Aorta (tissue), 5 donors: ENCODE results near the gene ALK. TPM values are rescaled to one million over a fixed set of nuclear protein-coding genes. Genes with fewer than 3 reads are reported as not detected.
"Not testable (repeated sequence)": the region's sequence is repeated elsewhere in the genome, so short reads cannot be mapped to it uniquely, and the experiment has no call there.

Source experiments
- ATAC-seq: fragments of 200-7000 bp; cut with Tn5 transposase; one replicate; pipeline ENCODE4 v1.9.1; 2022; ENCODE audit warnings: moderate library complexity; ENCODE audit not compliant: low FRiP score
- DNase-seq, 2 donors: peaks; one replicate each; pipeline ENCODE4 v3.0.0-alpha.2; 2020
- H3K27ac ChIP-seq, 2 donors: one replicate each; pipeline ENCODE4 v1.5.1; 2013; ENCODE audit warnings: low read length in 2 of 2, mild to moderate bottlenecking in 2 of 2, moderate library complexity in 2 of 2, control low read depth in 1 of 2, inconsistent platforms in 1 of 2, low read depth in 1 of 2
- H3K27me3 ChIP-seq, 2 donors: one replicate each; pipeline ENCODE4 v1.6.1; 2013; ENCODE audit warnings: control low read depth in 1 of 2, low read length in 1 of 2, mild to moderate bottlenecking in 1 of 2, moderate library complexity in 1 of 2; ENCODE audit not compliant: insufficient read depth in 2 of 2, control insufficient read depth in 1 of 2
- H3K36me3 ChIP-seq, 2 donors: one replicate each; pipeline ENCODE4 v1.6.1; 2013; ENCODE audit warnings: control low read depth in 1 of 2, low read length in 1 of 2, mild to moderate bottlenecking in 1 of 2; ENCODE audit not compliant: insufficient read depth in 2 of 2, control insufficient read depth in 1 of 2
- H3K4me1 ChIP-seq, 2 donors: one replicate each; pipeline ENCODE4 v1.6.1; 2013; ENCODE audit warnings: low read length in 2 of 2, control low read depth in 1 of 2, mild to moderate bottlenecking in 1 of 2, moderate library complexity in 1 of 2; ENCODE audit not compliant: insufficient read depth in 2 of 2, control insufficient read depth in 1 of 2
- H3K4me3 ChIP-seq, 2 donors: one replicate each; pipeline ENCODE4 v1.5.1; 2013; ENCODE audit warnings: low read length in 2 of 2, control low read depth in 1 of 2, mild to moderate bottlenecking in 1 of 2
- H3K9me3 ChIP-seq: one replicate; pipeline ENCODE4 v1.6.1; 2013; ENCODE audit warnings: mild to moderate bottlenecking, low read length; ENCODE audit not compliant: control insufficient read depth
- WGBS, 2 donors: extraction: QIAGEN DNeasy Blood & Tissue Kit; methylation state at CpG; one replicate each; pipeline ENCODE4 v1.1.7; 2013; 5-methylcytosine and 5-hydroxymethylcytosine counted together
- intact Hi-C, 2 donors: fragments of 100-400 bp; cut with DNase I; formaldehyde crosslinking; loops; one replicate each; pipeline versions ENCODE4 v1.14.2 to v1.15.0; 2022
- polyA plus RNA-seq, 2 donors: library from polyadenylated mRNA; stranded (reverse); fragments of 200-250 nt; gene quantifications; one replicate each; pipeline ENCODE4 v1.2.3, GENCODE V29; 2013
- total RNA-seq, 2 donors: library from RNA; stranded (reverse); fragmentation: NEBNext Ultra II Directional; extraction: Animal tissue kit (Norgen Biotek cat#: 25700); gene quantifications; one replicate each; pipeline ENCODE4 v1.2.1, GENCODE V29; 2021
- donor health status: healthy with polysubstance abuse.
- donor health status: Bipolar disorder and iron deficiency.
- donor health status: DM: no; HTN: no; CAD: no.
- donor health status: DM: no; HTN: no; CAD: no.
- donor health status: DM: yes; HTN: yes; CAD: no.

Gene ALK
- total and polyA plus RNA-seq, 4 donors: 0.13 to 0.30 TPM; not detected in 2

DNA sequence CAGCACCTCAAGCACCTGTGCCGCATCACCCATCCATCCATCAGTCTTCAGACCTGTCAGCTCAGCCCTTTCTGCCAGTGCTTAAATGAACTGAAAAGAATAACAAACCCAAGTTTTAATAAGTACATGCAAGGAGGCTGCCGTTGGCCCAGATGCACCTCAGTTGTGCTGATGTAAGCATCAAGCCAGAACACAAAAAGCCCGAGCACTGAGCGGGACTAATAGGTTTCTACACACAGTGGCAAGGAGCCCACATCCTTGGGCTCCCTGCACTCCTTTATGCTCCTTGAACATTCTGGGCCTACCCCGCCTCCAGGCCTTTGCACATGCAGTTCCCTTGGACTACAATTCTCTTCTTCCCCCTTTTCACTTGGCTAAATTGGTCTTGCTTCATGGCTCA, 165.6 kb downstream of the ALK start:
- intact Hi-C loops: no loop called here
- peaks cover 0 to 7% of the 10 kb centered on the region in 2 donors for H3K4me1 ChIP-seq
- H3K4me3 ChIP-seq: no peak overlapping the region
- no peak for ATAC-seq
- H3K27ac ChIP-seq: no peak overlapping the region
- no peaks in the 10 kb centered on the region for H3K27me3 ChIP-seq
- no peak for DNase-seq
- no peaks in the 10 kb centered on the region for H3K36me3 ChIP-seq
- H3K9me3 ChIP-seq: peaks cover 3% of the 10 kb centered on the region
- 83 to 84% methylated on average over 5 of the region's 5 CpGs for WGBS, 2 donors

GRCh38 chr2:29755233-29755632, 166.2 kb downstream of the ALK start:
- H3K9me3 ChIP-seq: peaks cover 3% of the 10 kb centered on the region
- DNase-seq (no peak), ATAC-seq (no peak)
- H3K27me3 ChIP-seq: no peaks in the 10 kb centered on the region
- no peaks in the 10 kb centered on the region for H3K36me3 ChIP-seq
- H3K4me1 ChIP-seq: peaks cover 0 to 7% of the 10 kb centered on the region in 2 donors
- intact Hi-C loops: no loop called here
- H3K4me3 ChIP-seq: no peak overlapping the region
- WGBS, 2 donors: 86 to 89% methylated on average over 7 of the region's 7 CpGs
- no peak overlapping the region for H3K27ac ChIP-seq

DNA sequence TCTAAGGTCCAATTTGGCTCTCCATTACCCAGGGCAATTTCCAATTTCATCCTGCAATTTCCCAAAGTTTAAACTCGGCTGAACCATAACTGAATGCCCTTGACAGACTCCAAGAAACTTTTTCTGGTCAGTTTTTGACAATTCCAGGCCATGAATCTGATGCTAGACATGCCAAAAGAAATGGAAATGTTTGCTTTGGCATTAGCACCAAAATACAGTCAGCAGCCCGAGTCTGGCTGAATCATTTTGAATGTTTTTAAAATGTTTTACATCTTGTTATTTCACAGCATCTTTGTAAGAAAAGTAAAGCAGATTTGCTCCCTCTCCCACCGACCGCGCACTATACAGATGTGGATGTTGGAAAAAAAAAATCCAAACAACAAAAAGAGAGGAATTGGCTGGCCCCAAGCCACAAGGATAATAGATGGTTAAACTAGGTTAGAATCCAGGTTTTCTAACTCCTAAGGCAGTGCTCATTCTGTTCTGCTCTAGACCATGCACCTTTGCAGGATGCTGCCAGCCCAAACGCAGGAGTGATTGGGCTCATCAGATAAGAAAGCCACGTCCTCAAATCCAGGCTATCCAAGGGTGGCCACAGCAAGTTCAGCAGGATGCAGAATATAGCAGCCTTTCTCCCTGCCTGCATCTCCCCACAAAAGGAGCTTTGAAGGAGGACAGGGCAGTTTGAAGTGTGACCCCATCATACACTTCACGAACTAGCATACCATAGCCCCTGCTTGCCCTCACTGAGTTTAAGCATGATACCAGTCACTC, 167.5 kb downstream of the ALK start:
- Histone ChIP-seq H3K4me1 (peaks cover 0 to 7% of the 10 kb centered on the region in 2 donors), H3K36me3 (no peaks in the 10 kb centered on the region), H3K4me3 (no peak overlapping the region), H3K9me3 (peaks cover 3% of the 10 kb centered on the region), H3K27me3 (no peaks in the 10 kb centered on the region), H3K27ac (no peak overlapping the region)
- WGBS, 2 donors: 6 to 7% methylated on average over 8 of the region's 8 CpGs
- DNase-seq: no peak
- no peak for ATAC-seq
- intact Hi-C loops: no loop called here

- peaks cover 0 to 7% of the 10 kb centered on the region in 2 donors for H3K4me1 ChIP-seq
- 90% methylated on average over 6 of the region's 6 CpGs for WGBS, 2 donors
- H3K4me3 ChIP-seq: no peak overlapping the region
- H3K9me3 ChIP-seq: no peaks in the 10 kb centered on the region
- ATAC-seq (no peak), DNase-seq (no peak)
- H3K27ac ChIP-seq: no peak overlapping the region
- H3K27me3 ChIP-seq: no peaks in the 10 kb centered on the region
- intact Hi-C loops: no loop called here
- H3K36me3 ChIP-seq: no peaks in the 10 kb centered on the region
Observed at GRCh38 chr2:29751390-29751789, 170.0 kb downstream of the ALK start.

GRCh38 chr2:29750463-29750862, 170.9 kb downstream of the ALK start:
- H3K36me3 ChIP-seq, H3K4me3 ChIP-seq, intact Hi-C loops, H3K4me1 ChIP-seq, H3K9me3 ChIP-seq, ATAC-seq, H3K27ac ChIP-seq, DNase-seq, H3K27me3 ChIP-seq: not testable (repeated sequence)
- 97 to 100% methylated on average over 2 to 3 of the region's 3 CpGs for WGBS, 2 donors

DNA sequence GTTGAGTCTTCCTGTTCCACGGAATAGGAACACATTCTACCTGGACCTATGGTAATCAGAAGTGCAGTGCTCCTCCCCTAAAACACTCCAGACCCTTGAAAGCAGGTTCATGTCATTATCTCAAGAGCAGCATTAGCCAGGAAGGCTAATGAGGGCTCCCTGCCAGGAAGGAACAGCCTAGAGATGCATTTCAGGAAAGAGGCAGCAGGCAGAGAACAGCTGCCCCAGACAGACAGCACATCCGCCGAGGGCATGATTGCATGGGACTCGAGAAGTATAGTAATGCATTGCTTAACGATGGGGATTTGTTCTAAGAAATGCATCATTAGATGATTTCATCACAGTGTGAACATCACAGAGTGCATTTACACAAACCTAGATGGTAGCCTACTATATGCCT, 171.5 kb downstream of the ALK start:
- intact Hi-C loops: no loop called here
- no peak for ATAC-seq
- 92 to 95% methylated on average over 5 of the region's 5 CpGs for WGBS, 2 donors

DNA sequence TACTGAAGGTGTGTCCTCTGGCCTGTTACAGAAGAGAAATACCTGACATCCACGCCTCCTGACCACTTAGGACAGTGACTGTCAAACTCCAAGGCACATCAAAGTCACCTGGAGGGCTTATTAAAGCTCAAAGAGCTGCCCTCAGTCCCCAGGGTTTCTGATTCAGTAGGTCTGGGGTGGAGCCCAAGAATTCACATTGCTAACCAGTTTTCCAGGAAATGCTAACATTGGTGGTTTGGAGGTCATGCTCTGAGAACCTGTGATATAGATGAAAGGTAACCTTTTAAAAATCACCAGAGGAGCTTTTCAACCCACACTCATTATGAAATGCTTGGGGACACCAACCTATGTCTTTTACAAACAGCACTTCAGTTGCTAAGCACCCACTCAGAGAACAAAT, 172.3 kb downstream of the ALK start:
- ATAC-seq (no peak), DNase-seq (no peak)
- Histone ChIP-seq H3K9me3 (no peaks in the 10 kb centered on the region), H3K27me3 (no peaks in the 10 kb centered on the region), H3K27ac (no peak overlapping the region), H3K36me3 (no peaks in the 10 kb centered on the region), H3K4me3 (no peak overlapping the region), H3K4me1 (peaks cover 0 to 7% of the 10 kb centered on the region in 2 donors)
- intact Hi-C loops: no loop called here
- 90 to 94% methylated on average over 1 of the region's 1 CpG for WGBS, 2 donors

More for the DNA sequence above, 171.5 kb downstream of the ALK start:
- Histone ChIP-seq H3K4me1 (peaks cover 0 to 7% of the 10 kb centered on the region in 2 donors), H3K27ac (no peak overlapping the region), H3K36me3 (no peaks in the 10 kb centered on the region), H3K4me3 (no peak overlapping the region), H3K9me3 (no peaks in the 10 kb centered on the region), H3K27me3 (no peaks in the 10 kb centered on the region)
- no peak for DNase-seq

- H3K36me3 ChIP-seq: no peaks in the 10 kb centered on the region
- no peaks in the 10 kb centered on the region for H3K27me3 ChIP-seq
- intact Hi-C loops: no loop called here
- H3K27ac ChIP-seq: no peak overlapping the region
- no peak overlapping the region for H3K4me3 ChIP-seq
- H3K9me3 ChIP-seq: no peaks in the 10 kb centered on the region
- no peaks in the 10 kb centered on the region for H3K4me1 ChIP-seq
- DNase-seq (no peak), ATAC-seq (no peak)
- 60 to 65% methylated on average over 3 of the region's 3 CpGs for WGBS, 2 donors
Observed at GRCh38 chr2:29747786-29748470, 173.5 kb downstream of the ALK start.

GRCh38 chr2:29744976-29745375, 176.4 kb downstream of the ALK start:
- Histone ChIP-seq H3K36me3 (no peaks in the 10 kb centered on the region), H3K27ac (no peak overlapping the region), H3K9me3 (no peaks in the 10 kb centered on the region), H3K4me3 (no peak overlapping the region), H3K27me3 (no peaks in the 10 kb centered on the region), H3K4me1 (no peaks in the 10 kb centered on the region)
- 54 to 66% methylated on average over 3 of the region's 3 CpGs for WGBS, 2 donors
- intact Hi-C loops: no loop called here
- DNase-seq: no peak
- no peak for ATAC-seq
